Measurements from ENCODE around the gene TIAM1. TPM values are rescaled to one million over a fixed set of nuclear protein-coding genes. Genes with fewer than 3 reads are reported as not detected.

The TIAM1 gene
- total RNA-seq, 1 donor from 2014 or later: 2.1 TPM

- DNase-seq (ENCODE audit: low spot score): no peak
- intact Hi-C loops (cut with DNase I): no loop called here
These were observed 224.9 kb downstream of the TIAM1 start for GRCh38 chr21:31119199-31119598.

GRCh38 chr21:31117128-31117916 is 226.7 kb downstream of the TIAM1 start:
- DNase-seq (ENCODE audit: low spot score): no peak
- intact Hi-C loops (cut with DNase I): no loop called here

GRCh38 chr21:31115249-31115648 is 228.8 kb downstream of the TIAM1 start:
- intact Hi-C loops (cut with DNase I): no loop called here
- DNase-seq (ENCODE audit: low spot score): no peak

- intact Hi-C loops (cut with DNase I): no loop called here
- no peak for DNase-seq (ENCODE audit: low spot score)
These were observed 233.0 kb downstream of the TIAM1 start for GRCh38 chr21:31111093-31111492.

GRCh38 chr21:31110430-31110829 is 233.6 kb downstream of the TIAM1 start:
- DNase-seq (ENCODE audit: low spot score): no peak
- intact Hi-C loops (cut with DNase I): no loop called here

GRCh38 chr21:31107871-31108270 is 236.2 kb downstream of the TIAM1 start:
- intact Hi-C loops (cut with DNase I): loop anchor here (5.0 kb wide), 1 partner anchor 64 kb away; no protein-coding TSS in a partner anchor
- DNase-seq (ENCODE audit: low spot score): no peak

GRCh38 chr21:31107176-31107785 is 236.8 kb downstream of the TIAM1 start:
- DNase-seq (ENCODE audit: low spot score): no peak
- intact Hi-C loops (cut with DNase I): loop anchor here (5.0 kb wide), 1 partner anchor 65 kb away; no protein-coding TSS in a partner anchor

GRCh38 chr21:31103571-31104265 is 240.3 kb downstream of the TIAM1 start:
- intact Hi-C loops (cut with DNase I): no loop called here
- no peak for DNase-seq (ENCODE audit: low spot score)

- intact Hi-C loops (cut with DNase I): no loop called here
- DNase-seq (ENCODE audit: low spot score): no peak
These were observed 240.9 kb downstream of the TIAM1 start for GRCh38 chr21:31103163-31103562.

GRCh38 chr21:31099122-31099521 is 244.9 kb downstream of the TIAM1 start:
- intact Hi-C loops (cut with DNase I): loop anchor here (2.0 kb wide), 2 partner anchors 80 to 506 kb away; no protein-coding TSS in a partner anchor
- no peak for DNase-seq (ENCODE audit: low spot score)

GRCh38 chr21:31098576-31099005 is 245.5 kb downstream of the TIAM1 start:
- intact Hi-C loops (cut with DNase I): loop anchor here (2.0 kb wide), 2 partner anchors 80 to 506 kb away; no protein-coding TSS in a partner anchor
- no peak for DNase-seq (ENCODE audit: low spot score)

GRCh38 chr21:31092832-31093625 is 251.0 kb downstream of the TIAM1 start:
- no peak for DNase-seq (ENCODE audit: low spot score)
- intact Hi-C loops (cut with DNase I): no loop called here

- DNase-seq (ENCODE audit: low spot score): no peak
- intact Hi-C loops (cut with DNase I): no loop called here
These were observed 253.7 kb downstream of the TIAM1 start for GRCh38 chr21:31090376-31090775.

- DNase-seq (ENCODE audit: low spot score): no peak
- intact Hi-C loops (cut with DNase I): loop anchor here (5.0 to 10.0 kb wide), 2 partner anchors 256 to 644 kb away; partner anchors contain the start of gene KRTAP15-1
These were observed 255.6 kb downstream of the TIAM1 start for GRCh38 chr21:31088474-31088751.

- DNase-seq (ENCODE audit: low spot score): no peak
- intact Hi-C loops (cut with DNase I): loop anchor here (2.0 to 10.0 kb wide), 3 partner anchors 256 to 747 kb away; partner anchors contain the start of gene KRTAP15-1
These were observed 256.2 kb downstream of the TIAM1 start for GRCh38 chr21:31087639-31088473.

- intact Hi-C loops (cut with DNase I): loop anchor here (5.0 to 10.0 kb wide), 2 partner anchors 252 to 640 kb away; partner anchors contain the start of gene KRTAP15-1
- DNase-seq (ENCODE audit: low spot score): no peak
These were observed 259.4 kb downstream of the TIAM1 start for GRCh38 chr21:31084689-31085088.

GRCh38 chr21:31078796-31079195 is 265.3 kb downstream of the TIAM1 start:
- no peak for DNase-seq (ENCODE audit: low spot score)
- intact Hi-C loops (cut with DNase I): no loop called here

- DNase-seq (ENCODE audit: low spot score): no peak
- intact Hi-C loops (cut with DNase I): no loop called here
These were observed 265.8 kb downstream of the TIAM1 start for GRCh38 chr21:31078216-31078615.

- intact Hi-C loops (cut with DNase I): no loop called here
- DNase-seq (ENCODE audit: low spot score): no peak
These were observed 268.2 kb downstream of the TIAM1 start for GRCh38 chr21:31075848-31076247.
